ENCODE measurements around the gene CPN2.

GRCh38 chr3:194368918-194369317 is 17.8 kb upstream of the CPN2 start:
- TF ChIP-seq ELF4 (IDR thresholded peaks at IDR 0.05) = no peak
- TF ChIP-seq SP1 (IDR thresholded peaks at IDR 0.05) = no peak
- no peak for TF ChIP-seq SUZ12 (IDR thresholded peaks at IDR 0.05)
- no peak for TF ChIP-seq ZNF384 (IDR thresholded peaks at IDR 0.05)
- no peak for TF ChIP-seq FOXM1 (IDR thresholded peaks at IDR 0.05; ENCODE audit: borderline replicate concordance)

All from HEK293T (cell line).